Peyer's patch (tissue), 4 donors: Measurements from ENCODE around the gene CAPRIN1. TPM values are rescaled to one million over a fixed set of nuclear protein-coding genes. Genes with fewer than 3 reads are reported as not detected.

Source experiments
- DNase-seq, 3 donors: peaks; one replicate each; pipeline ENCODE4 v3.0.0-alpha.2; 2017 to 2019
- H3K27ac ChIP-seq, 4 donors: fragments of 200-600 bp; sonication (generic); one replicate each; pipeline ENCODE4 v1.5.1; 2016 to 2019
- H3K27me3 ChIP-seq, 2 donors: fragments of 200-600 bp; sonication (generic); one replicate each; pipeline ENCODE4 v1.5.1; 2019
- H3K36me3 ChIP-seq, 3 donors: fragments of 200-600 bp; sonication (generic); one replicate each; pipeline ENCODE4 v1.5.1; 2016 to 2019
- H3K4me1 ChIP-seq, 4 donors: fragments of 200-600 bp; sonication (generic); one replicate each; pipeline ENCODE4 v1.5.1; 2016 to 2019
- H3K4me3 ChIP-seq, 4 donors: fragments of 200-600 bp; sonication (generic); 1 replicate in 3 of 4; 2 replicates in 1 of 4; pipeline ENCODE4 v1.5.1; 2016 to 2019; ENCODE audit warnings: mild to moderate bottlenecking in 1 of 4
- H3K9me3 ChIP-seq, 4 donors: fragments of 200-600 bp; sonication (generic); one replicate each; pipeline ENCODE4 v1.5.1; 2016 to 2019; ENCODE audit warnings: mild to moderate bottlenecking in 1 of 4
- CTCF ChIP-seq, 6 experiments: fragments of 450-650 bp in 4 of 6; fragments of 200-600 bp in 2 of 6; sonication (generic) in 1 of 6; IDR thresholded peaks; one replicate each; pipeline ENCODE4 v1.5.1; 2017 to 2019; ENCODE audit warnings: antibody characterized with exemption in 6 of 6, mild to moderate bottlenecking in 3 of 6, moderate library complexity in 1 of 6
- POLR2A ChIP-seq, 2 donors: fragments of 450-650 bp; IDR thresholded peaks; one replicate each; pipeline ENCODE4 v1.5.1; 2017; ENCODE audit warnings: antibody characterized with exemption in 2 of 2, mild to moderate bottlenecking in 2 of 2, moderate library complexity in 2 of 2
- total RNA-seq, 4 donors: library from RNA; depleted of rRNA; stranded (reverse); fragments of >200 nt; gene quantifications; one replicate each; pipeline ENCODE4 v1.1.0, GENCODE V29; 2016

CAPRIN1 gene
- total RNA-seq, 4 donors from 2014 or later, result 107 to 158 (median 142) TPM

DNA sequence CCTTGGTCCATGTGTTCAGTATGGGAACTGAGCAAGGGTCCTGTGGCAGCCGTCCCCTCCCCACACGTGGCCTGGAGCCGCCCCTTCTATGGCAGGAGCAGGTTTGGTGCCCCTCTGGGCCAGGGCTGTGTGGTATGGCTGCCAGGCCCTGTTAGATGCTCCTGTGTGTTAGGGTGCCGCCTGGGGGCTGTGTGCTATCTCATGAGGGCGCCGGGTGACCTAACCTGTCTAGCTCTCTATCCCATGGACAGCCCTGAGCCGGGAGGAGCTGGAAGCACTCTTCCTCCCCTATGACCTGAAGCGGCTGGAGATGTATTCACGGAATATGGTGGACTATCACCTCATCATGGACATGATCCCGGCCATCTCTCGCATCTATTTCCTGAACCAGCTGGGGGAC, 88.6 kb downstream of the CAPRIN1 start:
- no peaks in the 10 kb centered on the region for H3K27me3 ChIP-seq
- no peaks in the 10 kb centered on the region for H3K9me3 ChIP-seq
- H3K4me1 ChIP-seq, result no peaks in the 10 kb centered on the region
- DNase-seq, result peak in 1 of 3 donors; percentile 32
- TF ChIP-seq CTCF (IDR thresholded peaks at IDR 0.05), result no peak
- TF ChIP-seq POLR2A (IDR thresholded peaks at IDR 0.05), result no peak
- no peak overlapping the region for H3K4me3 ChIP-seq
- H3K27ac ChIP-seq, result no peak overlapping the region
- H3K36me3 ChIP-seq, result peaks cover 0 to 99% (median 0%) of the 10 kb centered on the region in 3 donors

DNA sequence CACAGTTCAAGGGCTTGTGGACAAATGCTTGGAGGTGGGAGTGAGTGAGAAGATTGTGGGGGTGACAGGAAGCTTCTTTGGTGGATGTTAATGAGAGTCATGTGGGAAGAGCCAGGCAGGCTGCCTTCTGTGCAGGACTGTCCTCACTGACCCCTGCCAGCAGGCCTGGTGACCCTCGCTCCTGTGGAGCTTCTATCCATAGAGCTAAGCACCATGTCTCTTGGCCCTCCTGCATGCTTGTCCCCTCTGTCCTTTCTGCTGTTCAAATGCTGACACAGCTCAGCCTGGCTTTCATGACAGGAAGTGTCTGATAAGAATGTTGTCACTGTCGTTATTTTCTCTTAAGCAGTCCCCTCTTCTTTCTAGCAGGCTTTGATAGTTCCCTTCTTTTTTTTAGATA, 91.5 kb downstream of the CAPRIN1 start:
- Histone ChIP-seq H3K4me1 (no peaks in the 10 kb centered on the region), H3K27ac (no peak overlapping the region), H3K9me3 (no peaks in the 10 kb centered on the region), H3K27me3 (no peaks in the 10 kb centered on the region), H3K4me3 (no peak overlapping the region), H3K36me3 (peaks cover 0 to 98% (median 0%) of the 10 kb centered on the region in 3 donors)
- TF ChIP-seq CTCF (IDR thresholded peaks at IDR 0.05) (no peak), POLR2A (IDR thresholded peaks at IDR 0.05) (no peak)
- peak in 1 of 3 donors; percentile 31 for DNase-seq

DNA sequence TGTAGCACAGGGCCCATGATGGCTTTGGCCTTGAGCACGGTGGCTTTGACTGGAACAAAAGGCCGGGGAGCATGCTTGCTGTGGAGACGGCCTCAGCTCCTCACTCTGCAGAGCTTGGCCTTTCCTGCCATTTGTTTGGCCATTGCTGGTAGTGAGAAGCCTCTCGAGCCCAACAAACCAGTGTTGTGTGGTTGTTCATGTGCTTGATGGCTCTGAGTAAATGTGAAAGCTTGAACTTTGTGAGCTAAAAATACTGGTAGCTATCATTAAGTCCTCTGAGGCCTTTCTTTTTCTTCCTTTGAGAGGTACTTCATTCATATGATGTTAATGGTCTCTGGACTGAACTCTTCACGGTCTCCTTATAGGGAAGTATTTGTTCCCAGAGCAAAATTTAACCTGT, 93.5 kb downstream of the CAPRIN1 start:
- TF ChIP-seq CTCF (IDR thresholded peaks at IDR 0.05) (no peak), POLR2A (IDR thresholded peaks at IDR 0.05) (no peak)
- no peak for DNase-seq
- H3K4me1 ChIP-seq, result peaks cover 0 to under 1% (median 0%) of the 10 kb centered on the region in 4 donors
- H3K9me3 ChIP-seq, result no peaks in the 10 kb centered on the region
- H3K27ac ChIP-seq, result no peak overlapping the region
- no peak overlapping the region for H3K4me3 ChIP-seq
- H3K36me3 ChIP-seq, result peaks cover 0 to 97% (median 0%) of the 10 kb centered on the region in 3 donors
- no peaks in the 10 kb centered on the region for H3K27me3 ChIP-seq

GRCh38 chr11:34145847-34146381, 94.4 kb downstream of the CAPRIN1 start:
- Histone ChIP-seq H3K36me3 (peaks cover 0 to 89% (median 0%) of the 10 kb centered on the region in 3 donors), H3K27me3 (no peaks in the 10 kb centered on the region), H3K4me3 (no peak overlapping the region), H3K27ac (no peak overlapping the region), H3K4me1 (peaks cover 0 to 7% (median 0%) of the 10 kb centered on the region in 4 donors), H3K9me3 (no peaks in the 10 kb centered on the region)
- no peak for DNase-seq
- TF ChIP-seq POLR2A (IDR thresholded peaks at IDR 0.05) (no peak), CTCF (IDR thresholded peaks at IDR 0.05) (no peak)

- Histone ChIP-seq H3K4me1 (peaks cover 0 to 12% (median 0%) of the 10 kb centered on the region in 4 donors), H3K36me3 (peaks cover 0 to 84% (median 0%) of the 10 kb centered on the region in 3 donors), H3K27me3 (no peaks in the 10 kb centered on the region), H3K27ac (no peak overlapping the region), H3K9me3 (no peaks in the 10 kb centered on the region), H3K4me3 (no peak overlapping the region)
- TF ChIP-seq CTCF (IDR thresholded peaks at IDR 0.05), result no peak
- no peak for TF ChIP-seq POLR2A (IDR thresholded peaks at IDR 0.05)
- no peak for DNase-seq
Observed at GRCh38 chr11:34146411-34146810, 94.9 kb downstream of the CAPRIN1 start.
